IPS DF 19.7 (cell line): Measurements from ENCODE around the gene RBM34.

Experiments
- DNase-seq: peaks from one replicate; pipeline ENCODE4 v3.0.0-alpha.2; 2013; ENCODE audit warnings: low read depth, low spot score

The RBM34 gene

GRCh38 chr1:235156265-235156664 lies 4.8 kb downstream of the RBM34 start:
- DNase-seq = no peak

GRCh38 chr1:235152235-235152634 lies 8.8 kb downstream of the RBM34 start:
- DNase-seq = no peak

GRCh38 chr1:235151033-235151432 lies 10.0 kb downstream of the RBM34 start:
- no peak for DNase-seq

- DNase-seq = no peak
These were observed 11.2 kb downstream of the RBM34 start for GRCh38 chr1:235149824-235150223.

GRCh38 chr1:235147269-235147668 lies 13.8 kb downstream of the RBM34 start:
- no peak for DNase-seq

- DNase-seq = no peak
These were observed 15.4 kb downstream of the RBM34 start for GRCh38 chr1:235145639-235146038.

- no peak for DNase-seq
These were observed 18.1 kb downstream of the RBM34 start for GRCh38 chr1:235142991-235143390.

- DNase-seq = no peak
These were observed 21.7 kb downstream of the RBM34 start for GRCh38 chr1:235139315-235139714.

- no peak for DNase-seq
These were observed 22.2 kb downstream of the RBM34 start for GRCh38 chr1:235138821-235139220.

- no peak for DNase-seq
These were observed 24.9 kb downstream of the RBM34 start for GRCh38 chr1:235136111-235136510.

GRCh38 chr1:235134171-235134570 lies 26.9 kb downstream of the RBM34 start:
- no peak for DNase-seq

- DNase-seq = no peak
These were observed 28.0 kb downstream of the RBM34 start for GRCh38 chr1:235133086-235133485.

GRCh38 chr1:235131961-235132360 lies 29.1 kb downstream of the RBM34 start:
- no peak for DNase-seq

GRCh38 chr1:235130766-235131270 lies 30.2 kb downstream of the RBM34 start:
- no peak for DNase-seq

GRCh38 chr1:235129774-235130570 lies 31.1 kb downstream of the RBM34 start:
- no peak for DNase-seq

- peak; percentile 84 for DNase-seq
These were observed 32.4 kb downstream of the RBM34 start, which contains the start of gene TOMM20 for GRCh38 chr1:235128456-235129328. Gene TOMM20, minus strand, starts transcription at chr1:235128837. Its CDS starts 122 bp downstream, at chr1:235128715.

GRCh38 chr1:235127732-235128455 lies 33.2 kb downstream of the RBM34 start:
- DNase-seq = no peak

GRCh38 chr1:235127203-235127602 lies 33.8 kb downstream of the RBM34 start:
- DNase-seq = no peak

GRCh38 chr1:235124665-235125064 lies 36.4 kb downstream of the RBM34 start:
- no peak for DNase-seq

GRCh38 chr1:235124111-235124510 lies 36.9 kb downstream of the RBM34 start:
- no peak for DNase-seq

- DNase-seq = no peak
These were observed 38.7 kb downstream of the RBM34 start for GRCh38 chr1:235122348-235122747.
